Measurements from ENCODE around the gene CLECL1. TPM values are rescaled to one million over a fixed set of nuclear protein-coding genes. Genes with fewer than 3 reads are reported as not detected.

CLECL1 gene
- total RNA-seq: not detected in 2 replicates

DNA sequence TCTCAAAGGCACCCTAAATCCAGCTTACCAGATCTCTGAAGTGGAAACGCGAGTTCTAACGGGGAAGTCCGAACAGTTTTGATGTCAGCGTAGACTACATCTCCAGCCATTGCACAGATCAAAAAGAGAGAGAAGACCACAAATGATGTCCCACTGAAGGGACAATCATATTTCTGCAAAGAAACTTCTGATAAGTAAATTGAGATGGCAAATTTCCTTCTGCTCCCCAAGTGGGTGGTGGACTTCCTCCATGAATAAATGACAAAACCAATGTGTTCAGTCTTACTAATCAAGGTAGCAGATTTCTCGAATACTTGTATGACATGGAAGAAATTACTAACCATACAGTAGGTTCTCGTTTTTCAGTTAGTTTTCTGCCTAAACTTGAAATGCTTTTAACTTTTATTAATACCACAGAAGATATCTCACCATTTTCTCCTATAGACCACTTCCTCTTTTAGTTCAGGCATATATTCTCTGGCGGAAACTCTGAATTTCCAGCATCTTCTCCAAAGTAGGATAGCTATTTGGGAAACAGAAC, at the start of gene CLECL1:
Gene CLECL1, minus strand, starts transcription at position 177 of the 541 bp plus-strand sequence.
- no peaks in the 10 kb centered on the region for H3K27me3 ChIP-seq (ENCODE audit: control insufficient read depth, insufficient read depth, low read length)
- FAIRE-seq: no peak

DNA sequence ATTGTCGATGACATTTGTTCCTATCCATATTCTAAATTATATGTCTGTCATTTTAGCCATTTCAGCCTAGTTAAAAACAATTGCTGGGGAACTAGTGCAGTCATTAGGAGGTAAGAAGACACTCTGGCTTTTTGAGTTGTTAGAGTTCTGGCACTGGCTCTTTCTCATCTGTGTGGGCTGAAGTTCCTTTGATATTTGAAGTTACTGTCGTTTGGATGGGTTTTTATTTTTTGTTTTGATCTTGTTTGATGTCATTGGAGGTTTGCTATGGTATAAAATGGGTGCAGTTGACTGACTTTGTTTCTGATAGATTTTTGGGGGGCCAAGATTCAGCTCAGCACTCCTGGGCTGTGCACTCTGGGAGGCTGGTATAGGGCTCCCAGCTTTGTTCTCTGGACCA, 48.5 kb upstream of the CLECL1 start:
- no peaks in the 10 kb centered on the region for H3K36me3 ChIP-seq (ENCODE audit: control insufficient read depth, insufficient read depth, low read length)
- FAIRE-seq (no peak), DNase-seq (ENCODE audit: low read depth) (no peak)
- no peak overlapping the region for H3K4me3 ChIP-seq (ENCODE audit: low read depth, low read length)
- H3K27me3 ChIP-seq (ENCODE audit: control insufficient read depth, insufficient read depth, low read length): no peaks in the 10 kb centered on the region
- TF ChIP-seq, protein P1, sequence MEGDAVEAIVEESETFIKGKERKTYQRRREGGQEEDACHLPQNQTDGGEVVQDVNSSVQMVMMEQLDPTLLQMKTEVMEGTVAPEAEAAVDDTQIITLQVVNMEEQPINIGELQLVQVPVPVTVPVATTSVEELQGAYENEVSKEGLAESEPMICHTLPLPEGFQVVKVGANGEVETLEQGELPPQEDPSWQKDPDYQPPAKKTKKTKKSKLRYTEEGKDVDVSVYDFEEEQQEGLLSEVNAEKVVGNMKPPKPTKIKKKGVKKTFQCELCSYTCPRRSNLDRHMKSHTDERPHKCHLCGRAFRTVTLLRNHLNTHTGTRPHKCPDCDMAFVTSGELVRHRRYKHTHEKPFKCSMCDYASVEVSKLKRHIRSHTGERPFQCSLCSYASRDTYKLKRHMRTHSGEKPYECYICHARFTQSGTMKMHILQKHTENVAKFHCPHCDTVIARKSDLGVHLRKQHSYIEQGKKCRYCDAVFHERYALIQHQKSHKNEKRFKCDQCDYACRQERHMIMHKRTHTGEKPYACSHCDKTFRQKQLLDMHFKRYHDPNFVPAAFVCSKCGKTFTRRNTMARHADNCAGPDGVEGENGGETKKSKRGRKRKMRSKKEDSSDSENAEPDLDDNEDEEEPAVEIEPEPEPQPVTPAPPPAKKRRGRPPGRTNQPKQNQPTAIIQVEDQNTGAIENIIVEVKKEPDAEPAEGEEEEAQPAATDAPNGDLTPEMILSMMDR (IDR thresholded peaks at IDR 0.05; ENCODE audit: insufficient read depth, low read length, severe bottlenecking): no peak

More for the DNA sequence above, at the start of gene CLECL1:
- no peak within 1 kb of the TSS for H3K4me3 ChIP-seq (ENCODE audit: low read depth, low read length)
- H3K36me3 ChIP-seq (ENCODE audit: control insufficient read depth, insufficient read depth, low read length): no peaks in the 10 kb centered on the region
- TF ChIP-seq, protein P1 (IDR thresholded peaks at IDR 0.05; ENCODE audit: insufficient read depth, low read length, severe bottlenecking): no peak
- DNase-seq (ENCODE audit: low read depth): no peak

DNA sequence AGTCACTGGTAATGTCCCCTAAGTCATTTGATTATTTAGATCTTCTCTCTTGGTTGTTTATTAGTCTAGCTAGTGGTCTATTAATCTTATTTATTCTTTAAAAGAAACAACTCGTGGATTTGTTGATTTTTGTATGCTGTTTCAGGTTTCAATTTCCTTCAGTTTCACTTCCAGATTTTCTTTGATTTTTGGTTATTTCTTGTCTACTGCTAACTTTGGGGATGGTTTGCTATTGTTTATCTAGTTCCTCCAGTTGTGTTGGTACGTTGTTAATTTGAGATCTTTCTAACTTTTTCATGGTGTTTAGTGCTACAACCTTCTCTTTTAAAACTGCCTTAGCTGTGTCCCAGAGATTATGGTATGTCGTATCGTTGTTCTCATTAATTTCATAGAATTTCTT, 46.3 kb upstream of the CLECL1 start:
- DNase-seq (ENCODE audit: low read depth): no peak
- no peak for FAIRE-seq
- TF ChIP-seq, protein P1 (IDR thresholded peaks at IDR 0.05; ENCODE audit: insufficient read depth, low read length, severe bottlenecking): no peak
- no peaks in the 10 kb centered on the region for H3K36me3 ChIP-seq (ENCODE audit: control insufficient read depth, insufficient read depth, low read length)
- H3K27me3 ChIP-seq (ENCODE audit: control insufficient read depth, insufficient read depth, low read length): no peaks in the 10 kb centered on the region
- H3K4me3 ChIP-seq (ENCODE audit: low read depth, low read length): no peak overlapping the region

DNA sequence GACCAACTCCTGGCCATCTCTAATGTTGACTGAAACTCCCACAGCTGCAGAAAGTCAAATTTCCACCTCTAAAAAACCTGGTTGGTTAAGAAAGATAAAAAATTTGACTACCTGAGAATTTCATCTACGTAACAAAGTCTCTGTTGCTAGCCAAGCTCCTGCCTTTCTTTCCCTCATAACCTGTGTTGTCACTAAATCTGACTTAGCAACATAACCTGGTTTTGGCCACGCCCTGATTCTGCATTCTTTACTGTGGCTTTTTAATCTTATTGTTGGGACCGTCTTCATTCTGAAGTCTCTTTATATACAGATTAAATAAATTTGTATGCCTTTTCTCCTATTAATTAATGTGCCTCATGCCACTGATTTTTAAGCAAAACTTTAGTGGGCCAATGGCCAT, 43.9 kb upstream of the CLECL1 start:
- Histone ChIP-seq H3K4me3 (ENCODE audit: low read depth, low read length) (no peak overlapping the region), H3K36me3 (ENCODE audit: control insufficient read depth, insufficient read depth, low read length) (no peaks in the 10 kb centered on the region), H3K27me3 (ENCODE audit: control insufficient read depth, insufficient read depth, low read length) (no peaks in the 10 kb centered on the region)
- TF ChIP-seq, protein P1 (IDR thresholded peaks at IDR 0.05; ENCODE audit: insufficient read depth, low read length, severe bottlenecking): no peak
- no peak for DNase-seq (ENCODE audit: low read depth)
- no peak for FAIRE-seq

DNA sequence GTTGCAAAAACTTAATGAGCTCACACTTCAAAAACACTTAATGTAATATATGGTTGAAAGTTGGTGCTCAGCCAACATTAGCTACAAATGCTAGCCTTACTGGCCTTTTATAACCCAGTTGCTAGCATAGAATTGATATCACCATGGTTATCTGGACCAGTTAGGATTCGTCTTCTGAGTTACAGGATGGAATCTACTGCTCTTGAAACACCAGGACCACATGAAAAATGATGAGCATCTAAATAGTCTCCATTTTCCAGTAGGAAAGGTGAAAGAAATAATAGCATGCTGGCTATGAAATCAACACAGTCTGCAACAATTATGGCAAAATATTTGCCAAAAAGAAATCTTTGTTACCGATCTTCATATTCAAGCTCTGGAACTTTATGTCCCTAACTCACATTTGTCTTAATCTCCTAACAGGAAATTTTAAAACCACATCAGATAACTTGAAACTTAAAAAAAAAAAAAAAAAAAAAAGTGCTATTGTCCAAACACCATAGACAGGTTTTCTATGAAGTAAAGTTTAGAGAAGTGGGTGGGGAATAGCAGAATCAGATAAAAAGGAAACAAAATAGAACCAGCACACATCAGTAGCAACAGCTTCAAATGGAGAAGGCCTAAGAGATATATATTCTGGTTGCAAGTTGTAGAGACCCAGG, 40.5 kb upstream of the CLECL1 start:
- Histone ChIP-seq H3K27me3 (ENCODE audit: control insufficient read depth, insufficient read depth, low read length) (no peaks in the 10 kb centered on the region), H3K4me3 (ENCODE audit: low read depth, low read length) (no peak overlapping the region), H3K36me3 (ENCODE audit: control insufficient read depth, insufficient read depth, low read length) (no peaks in the 10 kb centered on the region)
- no peak for FAIRE-seq
- TF ChIP-seq, protein P1 (IDR thresholded peaks at IDR 0.05; ENCODE audit: insufficient read depth, low read length, severe bottlenecking): no peak
- DNase-seq (ENCODE audit: low read depth): no peak

DNA sequence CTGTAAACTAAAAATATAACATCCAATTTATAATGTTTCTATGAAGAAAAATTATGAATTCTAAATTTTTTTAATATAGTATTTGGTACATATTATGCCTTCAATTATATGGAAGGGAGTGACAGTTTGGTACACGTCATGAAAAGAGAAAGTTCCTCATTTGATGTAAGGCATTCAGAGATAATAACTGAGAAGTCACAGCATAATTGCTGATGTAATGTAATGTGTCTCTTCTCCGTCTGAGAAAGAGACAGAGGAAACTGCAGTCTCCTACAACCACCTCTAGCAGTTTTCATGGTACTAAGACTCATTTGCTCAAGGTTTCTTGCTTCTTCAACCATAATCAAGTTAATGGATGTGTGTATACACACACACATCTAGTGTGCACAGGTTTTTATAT, 30.1 kb upstream of the CLECL1 start:
- TF ChIP-seq, protein P1 (IDR thresholded peaks at IDR 0.05; ENCODE audit: insufficient read depth, low read length, severe bottlenecking): no peak
- Histone ChIP-seq H3K27me3 (ENCODE audit: control insufficient read depth, insufficient read depth, low read length) (no peaks in the 10 kb centered on the region), H3K4me3 (ENCODE audit: low read depth, low read length) (no peak overlapping the region), H3K36me3 (ENCODE audit: control insufficient read depth, insufficient read depth, low read length) (no peaks in the 10 kb centered on the region)
- FAIRE-seq (no peak), DNase-seq (ENCODE audit: low read depth) (no peak)
